Measurements from ENCODE around the gene B4GALNT3. TPM values are rescaled to one million over a fixed set of nuclear protein-coding genes. Genes with fewer than 3 reads are reported as not detected.

The B4GALNT3 gene
- total RNA-seq, 1 experiment from 2014 or later = 23.3 TPM

GRCh38 chr12:601976-602699 lies 142.4 kb downstream of the B4GALNT3 start:
- no peak overlapping the region for H2BK5ac ChIP-seq (ENCODE audit: insufficient read length, low read length)
- no peak overlapping the region for H2BK20ac ChIP-seq (ENCODE audit: low read depth, low read length, poor library complexity, severe bottlenecking)
- H3K79me1 ChIP-seq (ENCODE audit: insufficient read depth, low read depth, low read length, poor library complexity, severe bottlenecking) = no peaks in the 10 kb centered on the region
- no peak overlapping the region for H4K8ac ChIP-seq (replicated peaks; ENCODE audit: insufficient read length, low read depth, low read length)
- H3K14ac ChIP-seq (ENCODE audit: insufficient read depth, low read length) = no peak overlapping the region
- no peak overlapping the region for H4K5ac ChIP-seq (ENCODE audit: insufficient read length, low read depth, low read length)
- no peak overlapping the region for H2BK15ac ChIP-seq (ENCODE audit: low read depth, low read length)
- H3K79me2 ChIP-seq (ENCODE audit: insufficient read depth, low read length) = no peaks in the 10 kb centered on the region
- H3K9me3 Mint-ChIP-seq = no peaks in the 10 kb centered on the region
- H3K18ac ChIP-seq (ENCODE audit: insufficient read length, low read depth, low read length) = no peak overlapping the region
- no peak overlapping the region for H3K4me3 Mint-ChIP-seq
- no peak overlapping the region for H2AFZ ChIP-seq (ENCODE audit: low read length)
- no peaks in the 10 kb centered on the region for H3K9me3 ChIP-seq (ENCODE audit: control insufficient read depth, low read depth, low read length)
- H3K4me1 ChIP-seq (ENCODE audit: insufficient read depth, low read length) = 0 out of 2 replicates have a peak, but pooled peaks cover 1% of the 10 kb centered on the region
- no peak overlapping the region for H2AK5ac ChIP-seq (ENCODE audit: insufficient read length, low read length)
- no peak overlapping the region for H3K27ac Mint-ChIP-seq
- H3K56ac ChIP-seq (ENCODE audit: insufficient read length, low read depth, low read length) = no peak overlapping the region
- no peak overlapping the region for H3K4ac ChIP-seq (ENCODE audit: low read depth, low read length)
- H4K20me1 ChIP-seq (ENCODE audit: control insufficient read depth, insufficient read depth, insufficient read length) = no peaks in the 10 kb centered on the region
- no peak overlapping the region for H3K23ac ChIP-seq (ENCODE audit: insufficient read length, low read depth, low read length)
- H2BK12ac ChIP-seq (ENCODE audit: insufficient read length, low read depth, low read length) = no peak overlapping the region
- peaks cover 8 to 11% of the 10 kb centered on the region in 2 experiments; a peak in 3 of 4 replicates for H3K4me1 Mint-ChIP-seq
- no peaks in the 10 kb centered on the region for H3K23me2 ChIP-seq (ENCODE audit: insufficient read length, low read depth, low read length, poor library complexity, severe bottlenecking)
- no peak overlapping the region for H3T11ph ChIP-seq (ENCODE audit: low read length)
- no peak for TF ChIP-seq CTCF (conservative IDR thresholded peaks at IDR 0.05)
- H4K91ac ChIP-seq (ENCODE audit: insufficient read length, low read depth, low read length) = no peak overlapping the region
- H3K9ac ChIP-seq (ENCODE audit: extremely low read depth, insufficient read length, low read length) = no peak overlapping the region
- H3K4me2 ChIP-seq (ENCODE audit: insufficient read depth, insufficient read length, low read length) = no peak overlapping the region
- DNase-seq = no peak
- H3K27me3 Mint-ChIP-seq (ENCODE audit: low read depth) = peaks cover 2% of the 10 kb centered on the region; the same call in 1 of the 2 replicates
- no peak overlapping the region for H2BK120ac ChIP-seq (ENCODE audit: low read depth, low read length, poor library complexity, severe bottlenecking)
- no peaks in the 10 kb centered on the region for H3K27me3 ChIP-seq (ENCODE audit: insufficient read depth, low read length)
- WGBS (ENCODE audit: extremely low coverage, insufficient read length, low lambda C conversion rate) = no CpG with 5 or more reads among the region's 7 CpGs
- no peak overlapping the region for H3K27ac ChIP-seq (ENCODE audit: insufficient read length, low read depth, low read length)
- H3K36me3 Mint-ChIP-seq (ENCODE audit: insufficient read depth in 1 of 3, low read depth in 3 of 3) = no peaks in the 10 kb centered on the region

Data from H9 (cell line).